Esophagus squamous epithelium (tissue), 4 donors: ENCODE results near the gene BARHL1.

Experiments
- CTCF ChIP-seq, 6 experiments: fragments of 450-650 bp in 4 of 6; fragments of 200-600 bp in 2 of 6; sonication (generic) in 2 of 6; IDR thresholded peaks; one replicate each; pipeline ENCODE4 v1.5.1; 2016 to 2019; ENCODE audit warnings: antibody characterized with exemption in 6 of 6, mild to moderate bottlenecking in 4 of 6, moderate library complexity in 4 of 6
- POLR2A ChIP-seq, 4 donors: fragments of 450-650 bp; IDR thresholded peaks; one replicate each; pipeline ENCODE4 v1.6.1; 2017; ENCODE audit warnings: antibody characterized with exemption in 4 of 4, mild to moderate bottlenecking in 4 of 4, moderate library complexity in 3 of 4

- TF ChIP-seq CTCF (IDR thresholded peaks at IDR 0.05) (no peak), POLR2A (IDR thresholded peaks at IDR 0.05) (no peak)
These were observed 30.4 kb upstream of the BARHL1 start for GRCh38 chr9:132552041-132552440.
